HG02678 (cell line): Measurements from ENCODE around the gene RGS10.

ENCODE experiments used
- ATAC-seq: cut with Tn5 transposase; IDR thresholded peaks from one replicate; pipeline ENCODE4 v1.9.1; 2021; ENCODE audit warnings: mild to moderate bottlenecking, moderate library complexity; ENCODE audit not compliant: unreplicated experiment

The RGS10 gene

GRCh38 chr10:119453313-119453712 lies 89.2 kb downstream of the RGS10 start:
- ATAC-seq = no peak

DNA sequence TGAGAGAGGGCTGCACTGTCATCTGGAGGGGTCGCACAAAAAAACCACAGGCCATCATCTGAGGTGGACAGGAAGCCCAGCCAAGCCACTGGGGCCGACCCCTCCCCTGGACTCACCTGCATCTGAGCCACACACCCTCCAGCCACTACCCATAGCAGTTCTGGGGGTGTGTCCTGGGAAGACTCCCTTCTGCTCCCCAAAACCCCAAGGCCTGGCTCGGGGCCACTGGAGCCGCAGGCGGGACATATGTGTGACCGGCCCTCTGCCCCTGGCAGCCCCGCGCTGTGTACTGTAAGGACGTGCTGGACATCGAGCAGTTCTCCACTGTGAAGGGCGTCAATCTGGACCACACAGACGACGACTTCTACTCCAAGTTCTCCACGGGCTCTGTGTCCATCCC lies 90.1 kb downstream of the RGS10 start:
- no peak for ATAC-seq

GRCh38 chr10:119451300-119451896 lies 91.1 kb downstream of the RGS10 start:
- no peak for ATAC-seq

GRCh38 chr10:119450606-119451299 lies 91.8 kb downstream of the RGS10 start:
- no peak for ATAC-seq
